ENCODE measurements around the gene TRIM41. TPM values are rescaled to one million over a fixed set of nuclear protein-coding genes. Genes with fewer than 3 reads are reported as not detected.

Gene TRIM41
- total RNA-seq, 2 experiments from 2014 or later, result 40.0 to 44.7 TPM

GRCh38 chr5:181243564-181244343 lies 20.7 kb downstream of the TRIM41 start, which contains the start of gene RACK1:
TSS of gene RACK1 (minus strand) at chr5:181243906. CDS start at chr5:181243800, 106 bp downstream.
- peaks cover 58% of the 10 kb centered on the region for H3K36me3 Mint-ChIP-seq (ENCODE audit: low read depth)
- ATAC-seq (peak; percentile 72), DNase-seq (peak; percentile 94)
- ChIA-PET CTCF (interaction anchor here (0.8 to 2.7 kb wide), 5 partner anchors 9 to 55 kb away, joined by 3 to 9 read pairs (median 4); partner anchors contain the start of genes TRIM41 and TRIM52), POLR2A (interaction anchor here (0.9 to 11.1 kb wide), 9 partner anchors 9 to 74 kb away, joined by 3 to 157 read pairs (median 8); partner anchors contain the start of genes TRIM41 and TRIM52)
- H3K4me1 Mint-ChIP-seq (ENCODE audit: low read depth), result peaks cover 63% of the 10 kb centered on the region
- peak within 1 kb of the TSS; percentile 98 for H3K4me3 Mint-ChIP-seq
- peak within 1 kb of the TSS; percentile 99 for H3K27ac Mint-ChIP-seq
- no peaks in the 10 kb centered on the region for H3K9me3 Mint-ChIP-seq (ENCODE audit: insufficient read depth)
- no peaks in the 10 kb centered on the region for H3K27me3 Mint-ChIP-seq (ENCODE audit: low read depth)

GRCh38 chr5:181245427-181246275 lies 22.6 kb downstream of the TRIM41 start:
- Mint-ChIP-seq H3K36me3 (ENCODE audit: low read depth) (peaks cover 59% of the 10 kb centered on the region), H3K4me3 (peak overlapping the region; percentile 98), H3K4me1 (ENCODE audit: low read depth) (peaks cover 65% of the 10 kb centered on the region), H3K27ac (peak overlapping the region; percentile 96), H3K27me3 (ENCODE audit: low read depth) (no peaks in the 10 kb centered on the region), H3K9me3 (ENCODE audit: insufficient read depth) (no peaks in the 10 kb centered on the region)
- POLR2A ChIA-PET, result interaction anchor here (0.7 to 11.1 kb wide), 8 partner anchors 9 to 415 kb away, joined by 3 to 157 read pairs (median 6); partner anchors contain the start of genes TRIM41 and TRIM52
- CTCF ChIA-PET, result interaction anchor here (0.8 to 2.7 kb wide), 6 partner anchors 11 to 77 kb away, joined by 3 to 9 read pairs (median 4); partner anchors contain the start of gene TRIM52
- DNase-seq (no peak), ATAC-seq (no peak)

GRCh38 chr5:181246276-181247049 lies 23.4 kb downstream of the TRIM41 start:
- CTCF ChIA-PET, result interaction anchor here (1.0 to 2.7 kb wide), 4 partner anchors 10 to 55 kb away, joined by 3 to 9 read pairs (median 4); partner anchors contain the start of gene TRIM52
- Mint-ChIP-seq H3K4me3 (peak overlapping the region; percentile 98), H3K27ac (peak overlapping the region; percentile 96), H3K4me1 (ENCODE audit: low read depth) (peaks cover 64% of the 10 kb centered on the region), H3K9me3 (ENCODE audit: insufficient read depth) (no peaks in the 10 kb centered on the region), H3K27me3 (ENCODE audit: low read depth) (no peaks in the 10 kb centered on the region), H3K36me3 (ENCODE audit: low read depth) (peaks cover 55% of the 10 kb centered on the region)
- peak; percentile 46 for ATAC-seq
- POLR2A ChIA-PET, result interaction anchor here (0.7 to 11.1 kb wide), 5 partner anchors 9 to 416 kb away, joined by 3 to 157 read pairs (median 5); partner anchors contain the start of genes TRIM41 and TRIM52
- DNase-seq, result peak; percentile 83

- CTCF ChIA-PET, result interaction anchor here (0.9 kb wide), 1 partner anchor 64 kb away, joined by 3 read pairs; no protein-coding TSS in a partner anchor
- peak overlapping the region; percentile 96 for H3K27ac Mint-ChIP-seq
- peaks cover 62% of the 10 kb centered on the region for H3K4me1 Mint-ChIP-seq (ENCODE audit: low read depth)
Measured at GRCh38 chr5:181248277-181248676, 25.2 kb downstream of the TRIM41 start.

GRCh38 chr5:181255276-181255675 lies 32.2 kb downstream of the TRIM41 start:
- ATAC-seq (no peak), DNase-seq (no peak)
- Mint-ChIP-seq H3K27ac (no peak overlapping the region), H3K4me3 (no peak overlapping the region), H3K36me3 (ENCODE audit: low read depth) (peaks cover 62% of the 10 kb centered on the region), H3K27me3 (ENCODE audit: low read depth) (no peaks in the 10 kb centered on the region), H3K9me3 (ENCODE audit: insufficient read depth) (no peaks in the 10 kb centered on the region), H3K4me1 (ENCODE audit: low read depth) (peaks cover 67% of the 10 kb centered on the region)
- ChIA-PET POLR2A (interaction anchor here (0.8 to 1.7 kb wide), 3 partner anchors 10 to 63 kb away, joined by 4 to 5 read pairs (median 4); no protein-coding TSS in a partner anchor), CTCF (interaction anchor here (1.0 to 1.4 kb wide), 3 partner anchors 33 to 70 kb away, joined by 3 to 4 read pairs (median 3); no protein-coding TSS in a partner anchor)

More at GRCh38 chr5:181248277-181248676, 25.2 kb downstream of the TRIM41 start:
- ATAC-seq (no peak), DNase-seq (no peak)
- Mint-ChIP-seq H3K4me3 (peak overlapping the region; percentile 98), H3K36me3 (ENCODE audit: low read depth) (peaks cover 43% of the 10 kb centered on the region), H3K27me3 (ENCODE audit: low read depth) (no peaks in the 10 kb centered on the region), H3K9me3 (ENCODE audit: insufficient read depth) (no peaks in the 10 kb centered on the region)
- POLR2A ChIA-PET, result interaction anchor here (0.8 to 6.1 kb wide), 2 partner anchors 9 to 13 kb away, joined by 3 to 86 read pairs; partner anchors contain the start of gene TRIM52

GRCh38 chr5:181255836-181256578 lies 32.9 kb downstream of the TRIM41 start:
- Mint-ChIP-seq H3K9me3 (ENCODE audit: insufficient read depth) (no peaks in the 10 kb centered on the region), H3K4me1 (ENCODE audit: low read depth) (peaks cover 61% of the 10 kb centered on the region), H3K27ac (no peak overlapping the region), H3K36me3 (ENCODE audit: low read depth) (peaks cover 57% of the 10 kb centered on the region), H3K27me3 (ENCODE audit: low read depth) (no peaks in the 10 kb centered on the region), H3K4me3 (no peak overlapping the region)
- ChIA-PET CTCF (interaction anchor here (0.7 to 1.4 kb wide), 6 partner anchors 10 to 71 kb away, joined by 3 to 4 read pairs (median 3); no protein-coding TSS in a partner anchor), POLR2A (interaction anchor here (0.8 to 1.7 kb wide), 3 partner anchors 11 to 71 kb away, joined by 3 to 5 read pairs (median 4); no protein-coding TSS in a partner anchor)
- ATAC-seq (no peak), DNase-seq (no peak)

- Mint-ChIP-seq H3K9me3 (ENCODE audit: insufficient read depth) (no peaks in the 10 kb centered on the region), H3K4me1 (ENCODE audit: low read depth) (peaks cover 47% of the 10 kb centered on the region), H3K4me3 (peak overlapping the region; percentile 93), H3K36me3 (ENCODE audit: low read depth) (peaks cover 51% of the 10 kb centered on the region), H3K27ac (no peak overlapping the region), H3K27me3 (ENCODE audit: low read depth) (no peaks in the 10 kb centered on the region)
- ChIA-PET CTCF (no interaction called here), POLR2A (interaction anchor here (3.7 to 5.0 kb wide), 2 partner anchors 12 to 36 kb away, joined by 30 to 86 read pairs; partner anchors contain the start of genes RACK1 and TRIM41)
- DNase-seq, result no peak
- ATAC-seq, result no peak
Measured at GRCh38 chr5:181258576-181258975, 35.5 kb downstream of the TRIM41 start.

- H3K27ac Mint-ChIP-seq, result peak overlapping the region; percentile 96
- H3K36me3 Mint-ChIP-seq (ENCODE audit: low read depth), result peaks cover 53% of the 10 kb centered on the region
- DNase-seq (no peak), ATAC-seq (no peak)
- H3K4me1 Mint-ChIP-seq (ENCODE audit: low read depth), result peaks cover 47% of the 10 kb centered on the region
- no peaks in the 10 kb centered on the region for H3K9me3 Mint-ChIP-seq (ENCODE audit: insufficient read depth)
- ChIA-PET CTCF (interaction anchor here (0.6 to 2.6 kb wide), 3 partner anchors 9 to 17 kb away, joined by 3 to 16 read pairs (median 9); partner anchors contain the start of gene RACK1), POLR2A (interaction anchor here (1.5 to 5.0 kb wide), 4 partner anchors 8 to 39 kb away, joined by 4 to 86 read pairs (median 38); partner anchors contain the start of genes RACK1 and TRIM41)
- H3K27me3 Mint-ChIP-seq (ENCODE audit: low read depth), result no peaks in the 10 kb centered on the region
- H3K4me3 Mint-ChIP-seq, result peak overlapping the region; percentile 93
Measured at GRCh38 chr5:181259283-181259682, 36.2 kb downstream of the TRIM41 start.

- DNase-seq (no peak), ATAC-seq (no peak)
- H3K27ac Mint-ChIP-seq, result peak overlapping the region; percentile 96
- H3K4me1 Mint-ChIP-seq (ENCODE audit: low read depth), result peaks cover 40% of the 10 kb centered on the region
- POLR2A ChIA-PET, result interaction anchor here (0.8 to 5.0 kb wide), 15 partner anchors 9 to 450 kb away, joined by 3 to 86 read pairs (median 12); partner anchors contain the start of genes RACK1, TRIM41 and TRIM7
- peaks cover 47% of the 10 kb centered on the region for H3K36me3 Mint-ChIP-seq (ENCODE audit: low read depth)
- CTCF ChIA-PET, result interaction anchor here (0.6 to 2.6 kb wide), 6 partner anchors 10 to 75 kb away, joined by 3 to 16 read pairs (median 6); partner anchors contain the start of gene RACK1
- no peaks in the 10 kb centered on the region for H3K27me3 Mint-ChIP-seq (ENCODE audit: low read depth)
- H3K4me3 Mint-ChIP-seq, result peak overlapping the region; percentile 93
- no peaks in the 10 kb centered on the region for H3K9me3 Mint-ChIP-seq (ENCODE audit: insufficient read depth)
Measured at GRCh38 chr5:181259974-181260719, 37.1 kb downstream of the TRIM41 start.
